HCT116 (cell line): ENCODE results near the gene SNED1. TPM values are rescaled to one million over a fixed set of nuclear protein-coding genes. Genes with fewer than 3 reads are reported as not detected.

Experiments used
- ATAC-seq: fragments of 200-7000 bp; cut with Tn5 transposase; 2 replicates; pipeline ENCODE4 v1.9.1; 2020; ENCODE audit warnings: mild to moderate bottlenecking, moderate library complexity
- BruUV-seq: library from RNA; stranded (reverse); fragments of 400-500 nt; replicated peaks from 2 replicates; lab custom pipeline; 2021; lab: Mats Ljungman, UMichigan
- CTCF ChIA-PET: fragments of 300-600 bp; sonication (Branson Sonifier 250); formaldehyde crosslinking; loops from one replicate; lab custom pipeline; 2021; ENCODE audit warnings: antibody characterized with exemption; lab: Charles Lee
- POLR2A ChIA-PET: fragments of 300-600, 350-600 bp; sonication (Branson Sonifier 250); formaldehyde crosslinking; loops from one replicate; lab custom pipeline; 2021; ENCODE audit warnings: antibody characterized with exemption; lab: Charles Lee
- RAD21 ChIA-PET, 2 experiments: fragments of 300-600 bp; sonication (Branson Sonifier 250); formaldehyde crosslinking; loops; one replicate each; lab custom pipeline; 2023; ENCODE audit warnings: low total read pairs in 2 of 2; ENCODE audit not compliant: uncharacterized antibody in 2 of 2, unreplicated experiment in 2 of 2, low non-redundant PET in 1 of 2; lab: Charles Lee
- DNase-seq: peaks from one replicate; pipeline ENCODE4 v3.0.0-alpha.2; 2010; ENCODE audit warnings: low read depth, low spot score
- H2AFZ ChIP-seq: fragments of 200-600 bp; shearing (Covaris generic), sonication (generic); 2 replicates; pipeline ENCODE4 v1.6.1; 2017; ENCODE audit warnings: low read depth, mixed run types, mixed read lengths, antibody characterized with exemption, low read length; ENCODE audit not compliant: poor library complexity, severe bottlenecking
- H3K27ac ChIP-seq: 2 replicates; pipeline ENCODE4 v1.5.1; 2012; ENCODE audit warnings: low read depth, low read length
- H3K27me3 ChIP-seq: fragments of 200-600 bp; sonication (generic); 2 replicates; pipeline ENCODE4 v1.6.1; 2016; ENCODE audit warnings: mixed run types, low read length, mixed read lengths; ENCODE audit not compliant: insufficient read depth
- H3K36me3 ChIP-seq, 2 experiments: fragments of 200-500 bp in 1 of 2; fragments of 200-600 bp in 1 of 2; sonication (Bioruptor generic) in 1 of 2; sonication (generic) in 1 of 2; 2 replicates each; pipeline versions ENCODE4 v1.5.1 to v1.6.1; 2014 to 2016; ENCODE audit warnings: low read length in 2 of 2, inconsistent platforms in 1 of 2, mixed read lengths in 1 of 2, mixed run types in 1 of 2; ENCODE audit not compliant: insufficient read depth in 2 of 2, control insufficient read depth in 1 of 2
- H3K4me1 ChIP-seq, 2 experiments: fragments of 200-600 bp in 1 of 2; sonication (generic) in 1 of 2; 2 replicates each; pipeline versions ENCODE4 v1.5.1 to v1.6.1; 2012 to 2017; ENCODE audit warnings: low read length in 2 of 2, inconsistent platforms in 1 of 2, mild to moderate bottlenecking in 1 of 2, mixed read lengths in 1 of 2, mixed run types in 1 of 2, moderate library complexity in 1 of 2; ENCODE audit not compliant: insufficient read depth in 2 of 2, control insufficient read depth in 1 of 2
- H3K4me2 ChIP-seq: fragments of 200-600 bp; sonication (generic); 2 replicates; pipeline ENCODE4 v1.6.1; 2017; ENCODE audit warnings: mixed run types, low read length, mixed read lengths
- H3K4me3 ChIP-seq, 2 experiments: fragments of 200-600 bp in 1 of 2; sonication (generic) in 1 of 2; replicated peaks in 1 of 2; 2 replicates each; pipeline ENCODE4 v1.5.1; 2011 to 2016; ENCODE audit warnings: low read length in 2 of 2, control low read depth in 1 of 2, low read depth in 1 of 2, mild to moderate bottlenecking in 1 of 2, mixed read lengths in 1 of 2, mixed run types in 1 of 2
- H3K79me2 ChIP-seq: fragments of 200-600 bp; sonication (generic); 2 replicates; pipeline ENCODE4 v1.6.1; 2017; ENCODE audit warnings: mild to moderate bottlenecking, mixed run types, low read length, moderate library complexity, mixed read lengths; ENCODE audit not compliant: insufficient read depth
- H3K9ac ChIP-seq: fragments of 200-600 bp; sonication (generic); 2 replicates; pipeline ENCODE4 v1.6.1; 2016; ENCODE audit warnings: low read length, mixed read lengths
- H3K9me2 ChIP-seq: fragments of 200-600 bp; sonication (generic), shearing (Covaris generic); 2 replicates; pipeline ENCODE4 v1.6.1; 2017; ENCODE audit warnings: mixed run types, mild to moderate bottlenecking, moderate library complexity; ENCODE audit not compliant: insufficient read depth
- H3K9me3 ChIP-seq, 2 experiments: fragments of 200-500 bp in 1 of 2; fragments of 200-600 bp in 1 of 2; sonication (Bioruptor generic) in 1 of 2; sonication (generic) in 1 of 2; 2 replicates each; pipeline ENCODE4 v1.6.1; 2014 to 2017; ENCODE audit warnings: low read length in 2 of 2, mixed read lengths in 2 of 2, inconsistent platforms in 1 of 2, low read depth in 1 of 2, mild to moderate bottlenecking in 1 of 2, mixed run types in 1 of 2, moderate library complexity in 1 of 2; ENCODE audit not compliant: control insufficient read depth in 1 of 2, insufficient read depth in 1 of 2
- H4K20me1 ChIP-seq: fragments of 200-600 bp; sonication (generic), shearing (Covaris generic); 2 replicates; pipeline ENCODE4 v1.6.1; 2017; ENCODE audit warnings: mixed run types, mild to moderate bottlenecking, moderate library complexity; ENCODE audit not compliant: insufficient read depth
- ATF3 ChIP-seq: IDR thresholded peaks from 2 replicates; pipeline ENCODE4 v1.6.1; 2012
- CBX3 ChIP-seq: IDR thresholded peaks from 2 replicates; pipeline ENCODE4 v1.6.1; 2012; ENCODE audit warnings: low read depth
- CEBPB ChIP-seq: IDR thresholded peaks from 2 replicates; pipeline ENCODE4 v1.6.1; 2012; ENCODE audit warnings: low read depth
- CTCF ChIP-seq, 3 experiments: fragments of 200-600 bp in 1 of 3; sonication (generic) in 1 of 3; IDR thresholded peaks in 2 of 3; conservative IDR thresholded peaks in 1 of 3; 2 replicates each; pipeline ENCODE4 v1.5.1; 2012 to 2017; ENCODE audit warnings: low read depth in 2 of 3, low read length in 2 of 3, antibody characterized with exemption in 1 of 3, borderline replicate concordance in 1 of 3, control low read depth in 1 of 3, mild to moderate bottlenecking in 1 of 3, mixed read lengths in 1 of 3, mixed run types in 1 of 3, moderate library complexity in 1 of 3; ENCODE audit not compliant: insufficient read depth in 1 of 3
- EGR1 ChIP-seq: IDR thresholded peaks from 2 replicates; pipeline ENCODE4 v1.6.1; 2012; ENCODE audit warnings: low read depth
- ELF1 ChIP-seq: IDR thresholded peaks from 2 replicates; pipeline ENCODE4 v1.6.1; 2012; ENCODE audit warnings: low read depth, borderline replicate concordance
- FOSL1 ChIP-seq: IDR thresholded peaks from 2 replicates; pipeline ENCODE4 v1.6.1; 2012; ENCODE audit warnings: low read depth
- MAX ChIP-seq: IDR thresholded peaks from 2 replicates; pipeline ENCODE4 v1.6.1; 2012
- POLR2A ChIP-seq: IDR thresholded peaks from 2 replicates; pipeline ENCODE4 v1.7.0; 2011; ENCODE audit warnings: borderline replicate concordance; ENCODE audit not compliant: insufficient read depth, insufficient read length; ENCODE audit errors: extremely low read depth
- RAD21 ChIP-seq: IDR thresholded peaks from 2 replicates; pipeline ENCODE4 v1.6.1; 2012; ENCODE audit warnings: low read depth, mild to moderate bottlenecking
- SIN3A ChIP-seq: IDR thresholded peaks from 2 replicates; pipeline ENCODE4 v1.6.1; 2012; ENCODE audit warnings: low read depth
- SP1 ChIP-seq: IDR thresholded peaks from 2 replicates; pipeline ENCODE4 v1.6.1; 2012; ENCODE audit warnings: low read depth
- TCF7L2 ChIP-seq: IDR thresholded peaks from 2 replicates; pipeline ENCODE4 v1.7.0; 2011; ENCODE audit warnings: borderline replicate concordance, inconsistent platforms; ENCODE audit not compliant: insufficient read depth, insufficient read length; ENCODE audit errors: extremely low read depth
- YY1 ChIP-seq: IDR thresholded peaks from 2 replicates; pipeline ENCODE4 v1.6.1; 2011; ENCODE audit warnings: low read length, low read depth, moderate library complexity, mild to moderate bottlenecking; ENCODE audit not compliant: insufficient replicate concordance; ENCODE audit errors: extremely low read depth
- ZBTB33 ChIP-seq: IDR thresholded peaks from 2 replicates; pipeline ENCODE4 v1.6.1; 2011; ENCODE audit warnings: mild to moderate bottlenecking, low read length, moderate library complexity; ENCODE audit not compliant: insufficient replicate concordance; ENCODE audit errors: extremely low read depth
- ZFX ChIP-seq: fragments of 450-650 bp; IDR thresholded peaks from 2 replicates; pipeline ENCODE4 v1.6.1; 2017
- ZNF274 ChIP-seq: fragments of 200-500 bp; sonication (Bioruptor generic); IDR thresholded peaks from 2 replicates; pipeline ENCODE4 v1.6.1; 2014; ENCODE audit warnings: mild to moderate bottlenecking, low read depth, low read length, inconsistent platforms
- intact Hi-C: fragments of 100-400 bp; cut with micrococcal nuclease; formaldehyde crosslinking; loops from 2 replicates; pipeline ENCODE4 v1.10.0; 2022
- total RNA-seq: library from RNA; stranded (reverse); gene quantifications from one replicate; pipeline ENCODE4 v1.2.1, GENCODE V29; 2021; ENCODE audit not compliant: unreplicated experiment

SNED1 gene
- total RNA-seq, 1 experiment from 2014 or later, result 9.6 TPM

DNA sequence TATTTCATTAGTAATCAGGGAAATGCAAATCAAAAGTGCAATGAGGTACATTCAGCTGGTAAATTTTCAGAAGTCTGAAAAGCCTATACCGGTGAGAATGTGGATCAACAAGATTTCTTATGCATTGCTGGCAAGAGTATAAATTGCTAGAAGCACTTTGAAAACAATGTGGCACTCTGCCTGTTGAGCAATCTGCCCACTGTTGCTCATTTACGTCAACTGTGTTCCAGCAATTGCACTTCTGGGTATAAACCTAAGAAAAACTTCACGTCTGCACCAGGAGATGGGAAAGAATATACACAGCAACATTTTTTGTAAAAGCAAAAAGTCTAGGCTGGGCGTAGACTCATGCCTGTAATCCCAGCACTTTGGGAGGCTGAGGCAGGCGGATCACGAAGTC lies 62.9 kb downstream of the SNED1 start:
- H3K27me3 ChIP-seq, result no peaks in the 10 kb centered on the region
- H3K4me1 ChIP-seq, result peaks cover 3 to 11% of the 10 kb centered on the region in 2 experiments; a peak in 3 of 4 replicates
- no peak for TF ChIP-seq CEBPB
- no peak for TF ChIP-seq SIN3A
- TF ChIP-seq CTCF (IDR thresholded peaks at IDR 0.05 in 2 of 3, conservative IDR thresholded peaks at IDR 0.05 in 1 of 3; ENCODE audit: borderline replicate concordance in 1 of 3, insufficient read depth in 1 of 3, low read depth in 2 of 3, low read length in 2 of 3), result no peak
- no peak for TF ChIP-seq MAX
- TF ChIP-seq POLR2A, result no peak
- no peak for TF ChIP-seq FOSL1
- no peak for TF ChIP-seq YY1
- no peak for TF ChIP-seq RAD21
- no peak for TF ChIP-seq TCF7L2
- no peak for TF ChIP-seq SP1
- TF ChIP-seq CBX3, result no peak
- TF ChIP-seq ATF3, result no peak
- TF ChIP-seq ELF1, result no peak
- no peak for TF ChIP-seq ZNF274
- no peak for TF ChIP-seq EGR1
- no peak for TF ChIP-seq ZBTB33
- TF ChIP-seq ZFX, result no peak
- DNase-seq (no peak), ATAC-seq (no peak)
- H3K36me3 ChIP-seq, result no peaks in the 10 kb centered on the region
- intact Hi-C loops, result no loop called here
- H2AFZ ChIP-seq, result no peak overlapping the region
- ChIA-PET RAD21 (no interaction called here), CTCF (interaction anchor here (1.8 kb wide), 1 partner anchor 17 kb away, joined by 5 read pairs; no protein-coding TSS in a partner anchor), POLR2A (no interaction called here)
- H3K9ac ChIP-seq, result no peak overlapping the region
- BruUV-seq, result no TSS peak
- H3K4me3 ChIP-seq, result no peak overlapping the region
- no peak overlapping the region for H3K4me2 ChIP-seq
- no peaks in the 10 kb centered on the region for H3K9me2 ChIP-seq
- no peaks in the 10 kb centered on the region for H4K20me1 ChIP-seq
- H3K27ac ChIP-seq, result no peak overlapping the region
- no peaks in the 10 kb centered on the region for H3K9me3 ChIP-seq
- H3K79me2 ChIP-seq, result no peaks in the 10 kb centered on the region
